Loucy (cell line): ENCODE measurements around the gene BEND5.

ENCODE experiments used
- H2AFZ ChIP-seq: fragments of 200-600 bp; sonication (generic); 2 replicates; pipeline ENCODE4 v1.6.0; 2016; ENCODE audit warnings: antibody characterized with exemption, mild to moderate bottlenecking, low read length, moderate library complexity
- H3F3A ChIP-seq: fragments of 200-600 bp; 2 replicates; pipeline ENCODE4 v1.6.0; 2016; ENCODE audit warnings: antibody characterized with exemption, low read depth, mild to moderate bottlenecking
- H3K27me3 ChIP-seq: fragments of 200-600 bp; sonication (generic); 2 replicates; pipeline ENCODE4 v1.6.1; 2014; ENCODE audit warnings: low read length, mild to moderate bottlenecking; ENCODE audit not compliant: insufficient read depth, poor library complexity, severe bottlenecking
- H3K36me3 ChIP-seq: fragments of 200-600 bp; sonication (generic); 2 replicates; pipeline ENCODE4 v1.6.1; 2016; ENCODE audit warnings: low read length; ENCODE audit not compliant: insufficient read depth
- H3K4me1 ChIP-seq: fragments of 200-600 bp; sonication (generic); 2 replicates; pipeline ENCODE4 v1.5.1; 2014; ENCODE audit warnings: low read length, mild to moderate bottlenecking; ENCODE audit not compliant: insufficient read depth, poor library complexity, severe bottlenecking
- H3K4me2 ChIP-seq: fragments of 200-600 bp; sonication (generic); 2 replicates; pipeline ENCODE4 v1.6.0; 2014; ENCODE audit warnings: antibody characterized with exemption, low read length, low read depth, mild to moderate bottlenecking; ENCODE audit not compliant: poor library complexity, severe bottlenecking
- H3K4me3 ChIP-seq: fragments of 200-600 bp; sonication (generic); 2 replicates; pipeline ENCODE4 v1.5.1; 2014; ENCODE audit warnings: low read length, mild to moderate bottlenecking, mixed read lengths; ENCODE audit not compliant: poor library complexity, severe bottlenecking
- H3K79me2 ChIP-seq: fragments of 200-600 bp; sonication (generic); 2 replicates; pipeline ENCODE4 v1.6.1; 2014; ENCODE audit warnings: low read length; ENCODE audit not compliant: insufficient read depth
- H3K9ac ChIP-seq: fragments of 200-600 bp; sonication (generic); 2 replicates; pipeline ENCODE4 v1.6.0; 2014; ENCODE audit warnings: mild to moderate bottlenecking, low read depth, low read length, moderate library complexity; ENCODE audit not compliant: poor library complexity, severe bottlenecking
- H3K9me2 ChIP-seq: fragments of 200-600 bp; sonication (generic); replicated peaks from 2 replicates; pipeline ENCODE4 v1.6.1; 2016; ENCODE audit warnings: low read depth, low read length, mixed read lengths
- H3K9me3 ChIP-seq: fragments of 200-600 bp; sonication (generic); 2 replicates; pipeline ENCODE4 v1.6.1; 2014; ENCODE audit warnings: mild to moderate bottlenecking, antibody characterized with exemption, low read length, low read depth; ENCODE audit not compliant: insufficient read depth
- H4K20me1 ChIP-seq: fragments of 200-600 bp; sonication (generic); 2 replicates; pipeline ENCODE4 v1.6.0; 2014; ENCODE audit warnings: antibody characterized with exemption, low read length, mild to moderate bottlenecking; ENCODE audit not compliant: insufficient read depth, poor library complexity, severe bottlenecking
- EZH2phosphoT487 ChIP-seq: fragments of 200-600 bp; IDR thresholded peaks from 2 replicates; pipeline ENCODE4 v1.6.1; 2018; ENCODE audit warnings: antibody characterized with exemption, mild to moderate bottlenecking, moderate library complexity, borderline replicate concordance
- TF ChIP-seq, protein P1 (sequence below): fragments of 200-600 bp; sonication (generic); conservative IDR thresholded peaks from 2 replicates; pipeline ENCODE4 v1.5.1; 2014; ENCODE audit warnings: mild to moderate bottlenecking, antibody characterized with exemption, low read length

Gene BEND5

DNA sequence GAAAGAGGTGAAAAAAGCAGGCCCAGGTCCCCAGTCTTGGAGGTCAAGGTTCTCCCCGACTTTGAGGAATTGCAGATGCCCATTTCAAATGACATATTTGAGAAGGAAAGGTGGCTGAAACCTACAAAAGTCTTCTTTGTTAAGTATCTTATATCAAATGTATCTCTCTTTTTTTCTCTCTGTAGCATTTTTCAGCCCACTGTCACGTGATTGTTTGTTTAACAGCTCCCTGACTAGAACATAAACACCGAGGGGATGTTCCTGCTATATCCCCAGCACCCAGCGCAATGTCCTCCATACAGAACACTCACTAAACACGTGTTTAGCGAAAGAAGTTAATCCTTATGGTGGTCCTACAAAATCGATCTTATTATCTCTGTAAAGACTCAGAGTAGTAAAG is 27.6 kb downstream of the BEND5 start:
- no peaks in the 10 kb centered on the region for H3K27me3 ChIP-seq
- no peaks in the 10 kb centered on the region for H3K9me2 ChIP-seq
- TF ChIP-seq, protein P1, sequence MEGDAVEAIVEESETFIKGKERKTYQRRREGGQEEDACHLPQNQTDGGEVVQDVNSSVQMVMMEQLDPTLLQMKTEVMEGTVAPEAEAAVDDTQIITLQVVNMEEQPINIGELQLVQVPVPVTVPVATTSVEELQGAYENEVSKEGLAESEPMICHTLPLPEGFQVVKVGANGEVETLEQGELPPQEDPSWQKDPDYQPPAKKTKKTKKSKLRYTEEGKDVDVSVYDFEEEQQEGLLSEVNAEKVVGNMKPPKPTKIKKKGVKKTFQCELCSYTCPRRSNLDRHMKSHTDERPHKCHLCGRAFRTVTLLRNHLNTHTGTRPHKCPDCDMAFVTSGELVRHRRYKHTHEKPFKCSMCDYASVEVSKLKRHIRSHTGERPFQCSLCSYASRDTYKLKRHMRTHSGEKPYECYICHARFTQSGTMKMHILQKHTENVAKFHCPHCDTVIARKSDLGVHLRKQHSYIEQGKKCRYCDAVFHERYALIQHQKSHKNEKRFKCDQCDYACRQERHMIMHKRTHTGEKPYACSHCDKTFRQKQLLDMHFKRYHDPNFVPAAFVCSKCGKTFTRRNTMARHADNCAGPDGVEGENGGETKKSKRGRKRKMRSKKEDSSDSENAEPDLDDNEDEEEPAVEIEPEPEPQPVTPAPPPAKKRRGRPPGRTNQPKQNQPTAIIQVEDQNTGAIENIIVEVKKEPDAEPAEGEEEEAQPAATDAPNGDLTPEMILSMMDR: no peak
- TF ChIP-seq EZH2phosphoT487: no peak
- no peaks in the 10 kb centered on the region for H3K79me2 ChIP-seq
- no peak overlapping the region for H2AFZ ChIP-seq
- H3K4me1 ChIP-seq: no peaks in the 10 kb centered on the region
- no peak overlapping the region for H3K4me3 ChIP-seq
- H3K4me2 ChIP-seq: no peak overlapping the region
- no peaks in the 10 kb centered on the region for H3K9me3 ChIP-seq
- no peak overlapping the region for H3K9ac ChIP-seq
- no peaks in the 10 kb centered on the region for H3F3A ChIP-seq
- H4K20me1 ChIP-seq: no peaks in the 10 kb centered on the region
- H3K36me3 ChIP-seq: peaks cover 96% of the 10 kb centered on the region; the same call in 1 of the 2 replicates

DNA sequence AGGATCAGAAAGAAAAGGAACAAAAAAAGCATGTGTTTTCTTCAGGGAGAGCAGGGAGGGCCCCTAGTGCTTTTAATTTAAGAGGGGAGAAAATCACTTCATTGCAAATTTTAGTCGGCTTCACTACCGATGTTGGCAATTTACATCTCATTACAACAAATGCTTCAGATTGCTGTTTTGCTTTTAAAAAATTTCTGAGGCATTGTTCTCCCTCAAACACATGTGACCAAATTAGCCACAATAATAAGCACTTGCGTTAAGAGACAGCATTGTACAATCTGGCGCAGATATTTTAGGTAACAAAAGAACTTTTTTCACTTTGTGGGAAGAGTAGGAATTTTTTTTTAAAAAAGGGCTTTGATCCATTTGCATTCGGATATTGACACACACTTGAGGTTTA is 29.8 kb downstream of the BEND5 start:
- no peak overlapping the region for H3K4me3 ChIP-seq
- no peaks in the 10 kb centered on the region for H3K9me3 ChIP-seq
- no peaks in the 10 kb centered on the region for H3F3A ChIP-seq
- H3K9me2 ChIP-seq: no peaks in the 10 kb centered on the region
- peaks cover 97% of the 10 kb centered on the region; the same call in 1 of the 2 replicates for H3K36me3 ChIP-seq
- TF ChIP-seq EZH2phosphoT487: no peak
- TF ChIP-seq, protein P1: no peak
- no peaks in the 10 kb centered on the region for H3K4me1 ChIP-seq
- H2AFZ ChIP-seq: no peak overlapping the region
- H3K27me3 ChIP-seq: no peaks in the 10 kb centered on the region
- no peak overlapping the region for H3K9ac ChIP-seq
- H3K4me2 ChIP-seq: no peak overlapping the region
- H4K20me1 ChIP-seq: no peaks in the 10 kb centered on the region
- no peaks in the 10 kb centered on the region; the same call in 1 of the 2 replicates for H3K79me2 ChIP-seq

DNA sequence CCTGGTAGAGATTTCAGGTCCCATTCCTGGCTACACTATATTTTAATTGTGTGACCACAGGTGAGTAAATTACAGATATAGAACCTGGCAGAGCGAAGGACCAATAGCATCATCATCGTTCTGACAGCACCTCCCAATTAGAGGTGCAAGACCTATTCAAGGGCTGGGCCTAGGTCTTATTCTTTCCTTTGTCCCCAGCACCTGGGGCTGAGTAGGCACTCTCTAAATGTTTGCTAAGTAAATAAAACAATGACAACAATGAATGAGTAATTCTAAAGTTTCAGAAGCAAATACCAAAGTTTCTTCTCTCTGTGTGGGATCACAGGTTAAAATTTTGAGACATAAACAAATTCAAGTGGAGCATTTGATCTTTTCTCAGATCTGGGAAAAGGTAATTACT is 32.7 kb downstream of the BEND5 start:
- TF ChIP-seq, protein P1: no peak
- no peak for TF ChIP-seq EZH2phosphoT487
- Histone ChIP-seq H4K20me1 (no peaks in the 10 kb centered on the region), H3K36me3 (peaks cover 97% of the 10 kb centered on the region), H3K79me2 (peaks cover 10% of the 10 kb centered on the region; the same call in 1 of the 2 replicates), H3F3A (no peaks in the 10 kb centered on the region), H3K4me3 (no peak overlapping the region), H3K9ac (no peak overlapping the region), H3K4me1 (no peaks in the 10 kb centered on the region), H3K9me2 (no peaks in the 10 kb centered on the region), H3K27me3 (no peaks in the 10 kb centered on the region), H2AFZ (no peak overlapping the region), H3K4me2 (no peak overlapping the region), H3K9me3 (no peaks in the 10 kb centered on the region)
